SU-DHL-6 (cell line): Measurements from ENCODE around the gene THSD4.

Experiments
- H2AFZ ChIP-seq: fragments of 200-600 bp; sonication (generic); 2 replicates; pipeline ENCODE4 v1.6.1; 2014; ENCODE audit warnings: low read depth, mild to moderate bottlenecking, moderate library complexity, mixed read lengths, antibody characterized with exemption, low read length; ENCODE audit not compliant: severe bottlenecking
- H3F3A ChIP-seq: fragments of 200-600 bp; shearing (Covaris generic); 2 replicates; pipeline ENCODE4 v1.6.0; 2016; ENCODE audit warnings: antibody characterized with exemption, mild to moderate bottlenecking; ENCODE audit not compliant: insufficient read depth
- H3K27ac ChIP-seq: fragments of 200-600 bp; sonication (generic); 2 replicates; pipeline ENCODE4 v1.5.1; 2016; ENCODE audit warnings: low read depth, mild to moderate bottlenecking, low read length, moderate library complexity, mixed read lengths
- H3K27me3 ChIP-seq: fragments of 200-600 bp; sonication (generic), shearing (Covaris generic); 2 replicates; pipeline ENCODE4 v1.6.0; 2014; ENCODE audit warnings: mild to moderate bottlenecking, low read length
- H3K36me3 ChIP-seq: fragments of 200-600 bp; sonication (generic); 2 replicates; pipeline ENCODE4 v1.6.1; 2014; ENCODE audit warnings: mild to moderate bottlenecking, low read length, mixed read lengths
- H3K4me2 ChIP-seq: fragments of 300-600, 200-600 bp; shearing (Covaris generic), sonication (generic); 2 replicates; pipeline ENCODE4 v1.6.0; 2014; ENCODE audit warnings: low read length, low read depth, mild to moderate bottlenecking; ENCODE audit not compliant: poor library complexity, severe bottlenecking
- H3K4me3 ChIP-seq: fragments of 200-600 bp; sonication (generic); 2 replicates; pipeline ENCODE4 v1.5.1; 2014; ENCODE audit warnings: antibody characterized with exemption, low read length, mild to moderate bottlenecking, mixed read lengths; ENCODE audit not compliant: insufficient read depth, poor library complexity, severe bottlenecking
- H3K79me2 ChIP-seq: fragments of 200-600 bp; sonication (generic); 2 replicates; pipeline ENCODE4 v1.6.1; 2014; ENCODE audit warnings: mild to moderate bottlenecking, low read length, moderate library complexity; ENCODE audit not compliant: insufficient read depth
- H3K9ac ChIP-seq: fragments of 200-600 bp; sonication (generic); 2 replicates; pipeline ENCODE4 v1.7.0; 2014; ENCODE audit warnings: mild to moderate bottlenecking, low read length
- H3K9me2 ChIP-seq: fragments of 200-600 bp; sonication (generic); replicated peaks from 2 replicates; pipeline ENCODE4 v1.6.1; 2014; ENCODE audit warnings: low read length; ENCODE audit not compliant: insufficient read depth
- H3K9me3 ChIP-seq: fragments of 200-600 bp; sonication (generic); 2 replicates; pipeline ENCODE4 v1.6.1; 2014; ENCODE audit warnings: low read length, mixed read lengths; ENCODE audit not compliant: insufficient read depth
- H4K20me1 ChIP-seq: fragments of 200-600 bp; sonication (generic); 2 replicates; pipeline ENCODE4 v1.6.1; 2014; ENCODE audit warnings: low read depth, mild to moderate bottlenecking, antibody characterized with exemption, low read length, moderate library complexity, mixed read lengths
- CTCF ChIP-seq: fragments of 200-600 bp; sonication (generic); IDR thresholded peaks from one replicate; pipeline ENCODE4 v1.5.1; 2017; ENCODE audit warnings: antibody characterized with exemption, mild to moderate bottlenecking, low read length, moderate library complexity; ENCODE audit not compliant: insufficient read depth, poor library complexity, severe bottlenecking
- EZH2phosphoT487 ChIP-seq: fragments of 200-600 bp; sonication (generic), shearing (Covaris generic); conservative IDR thresholded peaks from 2 replicates; pipeline ENCODE4 v1.6.1; 2018; ENCODE audit warnings: mild to moderate bottlenecking, antibody characterized with exemption, low read length, moderate library complexity, mixed read lengths

Gene THSD4

GRCh38 chr15:71106802-71107500 lies 8.3 kb upstream of the THSD4 start:
- no peaks in the 10 kb centered on the region for H3K9me2 ChIP-seq
- no peaks in the 10 kb centered on the region for H3K27me3 ChIP-seq
- no peaks in the 10 kb centered on the region for H4K20me1 ChIP-seq
- H3K9me3 ChIP-seq: no peaks in the 10 kb centered on the region
- no peaks in the 10 kb centered on the region for H3K36me3 ChIP-seq
- H3F3A ChIP-seq: no peaks in the 10 kb centered on the region
- H3K4me3 ChIP-seq: no peak overlapping the region
- H3K4me2 ChIP-seq: no peak overlapping the region
- no peak overlapping the region for H3K9ac ChIP-seq
- no peak for TF ChIP-seq EZH2phosphoT487
- no peak for TF ChIP-seq CTCF
- H3K27ac ChIP-seq: no peak overlapping the region
- H3K79me2 ChIP-seq: no peaks in the 10 kb centered on the region
- H2AFZ ChIP-seq: no peak overlapping the region

GRCh38 chr15:71107501-71107815 lies 7.8 kb upstream of the THSD4 start:
- no peak for TF ChIP-seq CTCF
- no peak for TF ChIP-seq EZH2phosphoT487
- Histone ChIP-seq H3K36me3 (no peaks in the 10 kb centered on the region), H3K4me2 (no peak overlapping the region)

GRCh38 chr15:71109130-71109529 lies 6.1 kb upstream of the THSD4 start:
- no peak overlapping the region for H3K4me3 ChIP-seq
- no peaks in the 10 kb centered on the region for H3K27me3 ChIP-seq
- H3K9ac ChIP-seq: no peak overlapping the region
- no peaks in the 10 kb centered on the region for H3K79me2 ChIP-seq
- no peak overlapping the region for H3K4me2 ChIP-seq
- no peaks in the 10 kb centered on the region for H3K9me3 ChIP-seq
- TF ChIP-seq CTCF: no peak
- no peak for TF ChIP-seq EZH2phosphoT487
- no peaks in the 10 kb centered on the region for H3K9me2 ChIP-seq
- H3K27ac ChIP-seq: no peak overlapping the region
- no peak overlapping the region for H2AFZ ChIP-seq
- H3K36me3 ChIP-seq: no peaks in the 10 kb centered on the region
- no peaks in the 10 kb centered on the region for H4K20me1 ChIP-seq
- no peaks in the 10 kb centered on the region for H3F3A ChIP-seq

More at GRCh38 chr15:71107501-71107815, 7.8 kb upstream of the THSD4 start:
- Histone ChIP-seq H3K9me3 (no peaks in the 10 kb centered on the region), H3F3A (no peaks in the 10 kb centered on the region), H3K9me2 (no peaks in the 10 kb centered on the region), H4K20me1 (no peaks in the 10 kb centered on the region), H3K79me2 (no peaks in the 10 kb centered on the region), H3K9ac (no peak overlapping the region), H3K27me3 (no peaks in the 10 kb centered on the region), H3K4me3 (no peak overlapping the region), H3K27ac (no peak overlapping the region), H2AFZ (no peak overlapping the region)
